ENCODE measurements around the gene CCT6B.

DNA sequence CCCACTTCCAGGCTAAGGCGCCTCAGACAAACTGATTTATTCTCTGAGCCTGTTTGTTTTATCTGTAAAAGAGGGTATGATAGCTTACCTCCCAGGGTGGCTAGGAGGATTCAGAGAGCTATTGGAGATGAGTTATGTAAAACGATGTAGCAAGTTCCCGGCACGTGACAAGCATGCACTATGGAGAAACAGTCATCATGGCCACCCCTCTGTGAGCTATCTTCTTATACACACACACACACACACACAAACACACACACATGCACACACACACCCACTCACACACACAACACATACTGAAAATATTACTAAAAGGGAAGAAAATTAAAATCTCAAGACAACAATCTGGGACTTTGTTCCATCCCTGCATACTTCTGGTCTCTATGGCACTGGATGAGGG is 66.3 kb downstream of the CCT6B start:
- TF ChIP-seq CTCF (IDR thresholded peaks at IDR 0.05) (no peak), POLR2A (IDR thresholded peaks at IDR 0.05; ENCODE audit: low read depth) (no peak)

All from esophagus muscularis mucosa (tissue), 3 donors.